ENCODE data around the gene CLASRP. TPM values are rescaled to one million over a fixed set of nuclear protein-coding genes. Genes with fewer than 3 reads are reported as not detected.

The CLASRP gene
- polyA plus RNA-seq, 6 donors from 2014 or later = 6.5 to 30.2 (median 9.7) TPM

DNA sequence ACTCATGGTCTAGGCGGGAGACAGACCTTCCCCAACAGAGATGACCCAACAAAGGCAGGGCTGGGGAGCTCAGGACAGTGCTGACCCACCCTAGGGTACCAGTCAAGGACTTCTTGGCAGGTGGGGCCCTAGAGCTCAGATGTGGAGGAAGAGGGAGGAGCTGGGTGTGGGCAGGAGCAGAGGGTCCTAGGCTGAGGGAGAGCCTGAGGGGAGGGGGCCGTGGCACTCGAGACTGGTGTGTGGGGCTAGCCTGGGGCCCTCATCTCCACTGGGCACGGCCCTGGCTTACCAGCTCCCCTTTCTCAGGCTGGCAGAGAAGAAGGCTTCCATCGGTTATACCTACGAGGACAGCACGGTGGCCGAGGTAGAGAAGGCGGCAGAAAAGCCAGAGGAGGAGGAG is 18.6 kb downstream of the CLASRP start:
- peak overlapping the region in 4 of 6 donors; percentile 65 to 86 (median 76) for H3K27ac Mint-ChIP-seq
- H3K9me3 Mint-ChIP-seq = no peaks in the 10 kb centered on the region
- H3K27me3 Mint-ChIP-seq = no peaks in the 10 kb centered on the region
- ATAC-seq (ENCODE audit: low read depth in 2 of 2) (no peak), DNase-seq (no peak)
- H3K36me3 Mint-ChIP-seq = peaks cover 10 to 54% of the 10 kb centered on the region in 2 donors
- no peak overlapping the region for H3K4me3 Mint-ChIP-seq
- peaks cover 44 to 57% (median 47%) of the 10 kb centered on the region in 3 donors for H3K4me1 Mint-ChIP-seq

DNA sequence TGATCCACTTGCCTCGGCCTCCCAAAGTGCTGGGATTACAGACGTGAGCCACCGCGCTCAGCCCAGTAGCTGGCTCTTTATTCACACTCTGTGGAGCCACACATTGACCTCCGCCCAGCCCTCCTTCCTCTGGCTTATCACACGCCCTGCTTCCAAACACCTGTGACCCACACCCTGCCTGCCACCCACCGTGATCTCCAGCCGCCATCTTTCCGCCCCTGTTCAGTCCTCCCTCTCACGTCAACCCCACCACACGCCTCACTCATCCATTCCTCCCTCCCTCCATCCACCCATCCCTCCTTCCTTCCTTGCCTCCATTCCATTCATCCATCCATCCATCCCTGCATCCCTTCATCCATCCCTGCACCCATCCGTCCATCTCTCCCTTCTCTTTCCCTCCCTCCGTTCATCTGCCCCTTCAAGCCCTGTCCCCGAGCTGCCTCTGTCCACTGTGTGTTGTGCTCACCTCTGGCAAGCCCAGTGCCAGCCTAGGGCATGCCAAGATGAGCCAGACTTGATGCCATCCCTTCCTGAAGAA is 19.8 kb downstream of the CLASRP start:
- Mint-ChIP-seq H3K9me3 (no peaks in the 10 kb centered on the region), H3K27ac (peak overlapping the region in 2 of 6 donors; percentile 65 to 77), H3K4me3 (peak overlapping the region in 1 of 8 donors; percentile 55), H3K4me1 (peaks cover 36 to 49% (median 38%) of the 10 kb centered on the region in 3 donors), H3K36me3 (peaks cover 10 to 54% of the 10 kb centered on the region in 2 donors), H3K27me3 (no peaks in the 10 kb centered on the region)
- DNase-seq = no peak
- ATAC-seq (ENCODE audit: low read depth in 2 of 2) = no peak

DNA sequence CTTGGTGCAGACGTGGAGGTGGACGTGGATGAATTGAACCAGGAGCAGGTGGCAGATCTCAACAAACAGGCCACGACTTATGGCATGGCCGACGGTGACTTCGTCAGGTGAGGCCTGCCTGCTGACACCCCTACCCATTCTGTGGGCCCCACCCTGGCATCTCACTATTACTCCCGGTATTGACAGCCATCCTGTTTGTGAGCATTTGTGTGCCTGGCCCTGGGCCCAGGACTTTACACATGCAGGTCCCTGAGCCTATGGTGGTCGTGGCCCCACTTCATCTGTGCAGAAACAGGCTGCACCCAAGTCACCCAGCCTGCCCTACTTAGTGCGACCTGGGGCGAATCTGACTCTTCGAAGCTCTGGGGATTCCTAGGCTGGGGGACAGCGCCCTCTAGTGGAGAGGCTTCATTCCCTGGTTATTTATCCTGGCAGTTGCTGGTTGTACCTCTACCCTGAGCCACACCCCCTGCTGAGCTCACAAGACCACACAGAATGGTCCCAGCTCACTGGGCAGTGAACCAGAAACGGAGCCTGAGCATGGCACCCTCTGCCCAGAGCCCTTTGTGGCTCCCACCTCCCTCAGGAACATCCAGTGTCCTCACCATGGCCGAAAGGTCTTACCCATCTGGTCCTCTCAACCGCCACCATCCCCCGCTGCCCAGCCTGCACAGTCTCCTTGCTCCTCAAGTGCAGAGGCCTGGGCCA is 20.6 kb downstream of the CLASRP start:
- ATAC-seq (ENCODE audit: low read depth in 2 of 2) (peak; percentile 93 to 97), DNase-seq (peak; percentile 77)
- Mint-ChIP-seq H3K9me3 (no peaks in the 10 kb centered on the region), H3K4me3 (peak overlapping the region in 3 of 8 donors; percentile 33 to 53 (median 34)), H3K4me1 (peaks cover 33 to 48% (median 37%) of the 10 kb centered on the region in 3 donors), H3K27me3 (no peaks in the 10 kb centered on the region), H3K36me3 (peaks cover 10 to 52% of the 10 kb centered on the region in 2 donors), H3K27ac (peak overlapping the region; percentile 57 to 93 (median 85))

DNA sequence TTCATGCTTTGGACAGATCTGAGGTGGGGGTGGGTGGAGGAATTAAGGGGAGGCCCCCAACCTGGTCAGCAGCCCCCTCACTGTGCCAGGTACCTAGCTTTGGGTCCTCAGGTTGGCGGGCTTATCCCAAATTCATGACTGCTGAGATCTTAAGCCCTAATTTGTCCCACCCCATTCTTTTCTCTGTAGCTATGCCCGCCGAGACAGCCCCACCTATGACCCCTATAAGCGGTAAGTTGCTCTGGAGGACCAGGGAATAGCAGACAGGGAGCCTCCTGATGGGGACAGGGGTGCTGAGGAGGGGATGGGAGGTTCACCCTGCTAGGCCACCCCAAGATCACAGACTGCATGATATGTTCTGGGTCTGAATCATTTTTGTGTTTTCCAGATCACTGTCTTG is 23.1 kb downstream of the CLASRP start:
- H3K36me3 Mint-ChIP-seq = peaks cover 10 to 33% of the 10 kb centered on the region in 2 donors
- DNase-seq = no peak
- no peaks in the 10 kb centered on the region for H3K9me3 Mint-ChIP-seq
- peaks cover 22 to 32% (median 31%) of the 10 kb centered on the region in 3 donors for H3K4me1 Mint-ChIP-seq
- H3K27me3 Mint-ChIP-seq = no peaks in the 10 kb centered on the region
- ATAC-seq (ENCODE audit: low read depth in 2 of 2) = no peak
- H3K27ac Mint-ChIP-seq = no peak overlapping the region
- H3K4me3 Mint-ChIP-seq = no peak overlapping the region

DNA sequence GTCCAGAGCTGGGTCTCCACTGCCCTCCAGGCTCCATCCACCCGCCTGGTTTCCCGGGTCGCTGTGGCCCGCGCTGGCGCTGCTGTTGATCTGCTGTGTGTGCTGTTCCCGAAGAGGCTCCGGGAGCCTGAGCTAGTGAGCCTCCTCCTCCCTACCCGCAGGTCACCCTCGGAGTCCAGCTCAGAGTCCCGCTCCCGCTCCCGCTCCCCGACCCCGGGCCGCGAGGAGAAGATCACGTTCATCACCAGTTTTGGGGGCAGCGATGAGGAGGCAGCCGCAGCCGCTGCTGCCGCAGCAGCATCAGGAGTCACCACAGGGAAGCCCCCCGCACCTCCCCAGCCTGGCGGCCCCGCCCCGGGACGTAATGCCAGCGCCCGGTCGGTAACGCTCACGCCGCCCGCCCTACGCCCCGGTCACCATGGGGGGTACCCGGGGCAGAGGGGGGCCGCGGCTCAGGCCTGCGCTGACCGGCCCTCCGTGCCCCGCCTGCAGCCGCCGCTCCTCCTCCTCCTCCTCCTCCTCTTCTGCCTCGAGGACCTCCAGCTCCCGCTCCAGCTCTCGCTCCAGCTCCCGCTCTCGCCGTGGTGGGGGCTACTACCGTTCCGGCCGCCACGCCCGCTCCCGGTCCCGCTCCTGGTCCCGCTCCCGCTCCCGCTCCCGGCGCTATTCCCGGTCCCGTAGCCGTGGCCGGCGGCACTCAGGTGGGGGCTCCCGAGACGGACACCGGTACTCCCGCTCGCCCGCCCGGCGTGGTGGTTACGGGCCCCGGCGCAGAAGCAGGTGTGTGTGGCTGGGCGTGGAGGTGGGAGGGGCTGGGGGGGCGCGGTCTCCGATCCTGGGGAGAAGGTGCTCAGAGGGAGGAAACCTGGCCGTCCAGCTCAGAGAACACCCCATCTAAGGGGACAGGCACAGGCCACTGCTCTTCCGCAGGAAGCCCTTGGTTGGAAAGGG is 25.3 kb downstream of the CLASRP start:
- ATAC-seq (ENCODE audit: low read depth in 2 of 2) (no peak), DNase-seq (no peak)
- Mint-ChIP-seq H3K36me3 (peaks cover 10 to 12% of the 10 kb centered on the region in 2 donors), H3K27ac (peak overlapping the region in 3 of 6 donors; percentile 32 to 56 (median 53)), H3K4me1 (peaks cover 9 to 14% (median 12%) of the 10 kb centered on the region in 3 donors), H3K4me3 (no peak overlapping the region), H3K27me3 (no peaks in the 10 kb centered on the region), H3K9me3 (no peaks in the 10 kb centered on the region)

DNA sequence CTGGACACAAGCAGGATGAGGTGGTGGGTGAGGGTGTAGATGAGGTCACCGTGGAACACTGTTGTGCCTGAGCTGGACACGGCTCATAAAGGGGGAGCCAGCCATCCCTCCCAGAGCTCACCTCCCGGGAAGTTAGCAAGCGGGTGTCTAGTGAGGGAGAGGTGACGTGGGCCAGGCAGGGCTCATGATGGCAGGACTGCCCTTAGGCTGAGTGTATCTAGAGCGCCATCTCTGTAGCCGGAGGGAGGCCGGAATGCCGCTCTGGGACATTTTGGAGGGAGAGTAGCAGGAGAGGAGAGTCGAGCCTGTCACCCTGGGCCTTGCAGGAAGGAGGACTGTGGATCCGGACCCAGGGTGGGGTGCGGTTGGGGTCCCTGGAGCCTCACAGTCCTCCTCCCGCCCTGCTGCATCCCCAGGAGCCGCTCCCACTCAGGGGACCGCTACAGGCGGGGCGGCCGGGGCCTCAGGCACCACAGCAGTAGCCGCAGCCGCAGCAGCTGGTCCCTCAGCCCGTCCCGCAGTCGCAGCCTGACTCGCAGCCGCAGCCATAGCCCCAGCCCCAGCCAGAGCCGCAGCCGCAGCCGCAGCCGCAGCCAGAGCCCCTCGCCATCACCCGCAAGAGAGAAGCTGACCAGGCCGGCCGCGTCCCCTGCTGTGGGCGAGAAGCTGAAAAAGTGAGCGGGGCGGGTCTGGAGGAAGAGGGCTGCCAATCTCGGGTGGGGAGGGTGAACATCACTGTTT is 28.2 kb downstream of the CLASRP start:
- no peak for ATAC-seq (ENCODE audit: low read depth in 2 of 2)
- Mint-ChIP-seq H3K4me1 (peaks cover 8 to 12% (median 8%) of the 10 kb centered on the region in 3 donors), H3K4me3 (no peak overlapping the region), H3K36me3 (no peaks in the 10 kb centered on the region), H3K9me3 (no peaks in the 10 kb centered on the region), H3K27me3 (no peaks in the 10 kb centered on the region), H3K27ac (peak overlapping the region in 2 of 6 donors; percentile 49 to 65)
- DNase-seq = no peak

DNA sequence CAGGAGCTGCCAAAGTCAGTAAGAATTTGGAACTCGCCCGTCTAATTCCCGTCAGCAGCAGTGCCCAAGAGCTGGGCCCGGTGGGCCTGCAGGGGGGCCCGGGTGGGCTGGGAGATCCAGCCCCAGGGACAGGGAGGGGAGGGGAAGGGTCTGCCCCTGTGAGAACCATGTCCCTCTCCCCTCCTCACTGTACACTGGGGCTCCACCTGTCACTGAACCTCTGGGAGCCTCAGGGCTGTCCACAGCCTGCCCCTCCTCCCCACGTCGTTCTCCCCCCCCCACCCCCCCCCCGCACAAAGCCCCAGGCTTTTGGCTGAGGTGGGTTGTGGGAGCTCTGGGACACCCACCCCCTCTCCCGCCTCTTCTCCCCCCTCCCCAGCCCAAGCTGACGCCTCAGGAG is 29.2 kb downstream of the CLASRP start:
- H3K27ac Mint-ChIP-seq = no peak overlapping the region
- H3K4me1 Mint-ChIP-seq = peaks cover 10 to 15% (median 12%) of the 10 kb centered on the region in 3 donors
- no peak for DNase-seq
- H3K9me3 Mint-ChIP-seq = no peaks in the 10 kb centered on the region
- ATAC-seq (ENCODE audit: low read depth in 2 of 2) = no peak
- H3K4me3 Mint-ChIP-seq = no peak overlapping the region
- no peaks in the 10 kb centered on the region for H3K36me3 Mint-ChIP-seq
- H3K27me3 Mint-ChIP-seq = no peaks in the 10 kb centered on the region

DNA sequence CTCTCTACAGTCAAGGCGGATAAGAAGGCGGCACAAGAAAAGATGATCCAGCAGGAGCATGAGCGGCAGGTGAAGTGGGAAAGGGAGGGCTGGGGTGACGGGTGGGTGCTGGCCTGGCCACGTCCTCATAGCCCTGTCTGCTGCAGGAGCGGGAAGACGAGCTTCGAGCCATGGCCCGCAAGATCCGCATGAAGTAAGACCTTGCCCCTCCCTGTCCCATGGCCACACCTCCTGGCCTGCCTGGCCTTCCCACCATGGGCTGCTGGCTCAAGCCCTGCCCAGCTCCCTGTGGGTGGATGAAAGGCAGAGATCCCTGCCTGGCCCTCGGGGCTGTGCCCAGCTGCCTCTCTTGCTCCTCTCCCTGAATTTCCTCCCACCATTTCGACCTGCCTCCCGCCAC is 30.2 kb downstream of the CLASRP start:
- Mint-ChIP-seq H3K9me3 (no peaks in the 10 kb centered on the region), H3K4me3 (no peak overlapping the region), H3K4me1 (peaks cover 11 to 16% (median 12%) of the 10 kb centered on the region in 3 donors), H3K27me3 (no peaks in the 10 kb centered on the region), H3K36me3 (no peaks in the 10 kb centered on the region), H3K27ac (peak overlapping the region in 4 of 6 donors; percentile 81 to 93 (median 83))
- ATAC-seq (ENCODE audit: low read depth in 2 of 2) = no peak
- DNase-seq = no peak

DNA sequence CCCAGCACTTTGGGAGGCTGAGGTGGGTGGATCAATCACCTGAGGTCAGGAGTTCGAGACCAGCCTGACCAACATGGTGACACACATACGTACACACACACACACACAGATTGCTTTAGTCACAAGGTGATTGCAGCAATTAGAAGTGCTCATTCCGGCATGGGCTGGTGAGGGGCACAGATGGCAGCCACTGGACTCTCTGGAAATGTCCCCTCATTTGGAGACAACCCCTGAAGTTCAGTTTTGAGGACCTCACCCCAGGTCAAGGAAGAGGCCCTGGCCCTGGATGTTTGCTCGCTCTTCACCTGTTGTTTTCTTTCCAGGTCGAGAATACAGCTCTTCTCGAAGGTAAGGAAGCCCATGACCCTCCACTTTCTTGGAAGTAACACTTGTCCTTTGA is 31.4 kb downstream of the CLASRP start:
- Mint-ChIP-seq H3K27ac (peak overlapping the region in 2 of 6 donors; percentile 74 to 82), H3K36me3 (no peaks in the 10 kb centered on the region), H3K9me3 (no peaks in the 10 kb centered on the region), H3K27me3 (no peaks in the 10 kb centered on the region), H3K4me3 (peak overlapping the region in 1 of 8 donors; percentile 57), H3K4me1 (peaks cover 18 to 26% (median 19%) of the 10 kb centered on the region in 3 donors)
- ATAC-seq (ENCODE audit: low read depth in 2 of 2) (no peak), DNase-seq (no peak)

DNA sequence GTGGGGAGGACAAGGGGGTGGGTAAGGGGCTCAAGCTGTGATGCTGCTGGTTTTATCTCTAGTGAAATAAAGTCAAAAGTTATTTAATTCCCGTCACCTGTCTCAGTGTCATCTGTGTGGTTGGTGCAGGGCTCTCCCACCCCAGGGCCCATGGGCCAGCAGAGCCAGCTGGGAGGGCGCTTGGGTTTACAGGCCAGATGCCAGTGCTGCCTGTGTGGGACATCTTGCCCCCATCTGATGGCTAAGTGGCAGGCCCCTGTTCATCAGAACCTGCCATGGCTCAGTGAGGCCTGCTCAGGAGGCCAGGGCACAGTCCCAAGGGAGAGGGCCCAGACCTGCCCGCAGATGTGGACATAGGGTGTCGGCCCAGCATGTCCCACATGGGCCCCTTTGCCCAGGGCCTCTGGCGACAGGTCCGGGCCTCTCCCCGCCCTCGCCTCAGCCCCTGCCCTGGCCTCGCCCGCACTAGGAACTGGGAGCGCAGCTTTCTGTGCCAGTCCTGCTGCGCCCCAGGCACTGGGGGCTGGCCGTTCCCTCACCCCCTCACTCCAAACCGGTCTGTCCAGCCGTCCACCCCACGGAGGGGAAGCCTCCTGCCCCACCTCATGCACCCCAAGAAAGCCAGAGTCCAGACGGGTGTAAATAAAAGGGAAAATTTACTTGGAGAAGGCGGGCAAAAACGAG is 32.2 kb downstream of the CLASRP start:
- ATAC-seq (ENCODE audit: low read depth in 2 of 2) = no peak
- Mint-ChIP-seq H3K27ac (peak overlapping the region in 1 of 6 donors; percentile 78), H3K9me3 (no peaks in the 10 kb centered on the region), H3K4me3 (peak overlapping the region in 1 of 8 donors; percentile 57), H3K36me3 (no peaks in the 10 kb centered on the region), H3K4me1 (peaks cover 19 to 26% (median 23%) of the 10 kb centered on the region in 3 donors), H3K27me3 (no peaks in the 10 kb centered on the region)
- no peak for DNase-seq

DNA sequence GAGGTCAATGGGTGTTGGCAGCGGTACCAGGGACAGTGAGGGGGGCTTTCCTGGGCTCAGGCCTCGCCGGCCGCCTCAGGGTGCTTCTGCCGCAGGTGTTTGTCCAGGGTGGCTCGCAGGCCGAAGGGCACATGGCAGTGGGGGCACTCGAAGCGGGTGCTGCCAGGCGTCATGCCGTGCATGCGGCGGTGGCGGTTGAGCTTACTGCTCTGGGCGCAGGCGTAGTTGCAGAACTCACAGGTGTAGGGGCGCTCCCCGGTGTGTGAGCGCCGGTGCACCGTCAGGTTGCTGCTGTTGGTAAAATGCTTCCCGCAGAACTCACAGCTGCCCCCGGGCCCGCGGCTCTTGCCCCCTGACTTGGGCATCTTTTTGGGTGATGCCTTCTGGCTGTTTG is 32.7 kb downstream of the CLASRP start:
- Mint-ChIP-seq H3K9me3 (no peaks in the 10 kb centered on the region), H3K36me3 (no peaks in the 10 kb centered on the region), H3K27ac (no peak overlapping the region), H3K4me3 (no peak overlapping the region), H3K27me3 (no peaks in the 10 kb centered on the region), H3K4me1 (peaks cover 20 to 28% (median 25%) of the 10 kb centered on the region in 3 donors)
- DNase-seq (no peak), ATAC-seq (ENCODE audit: low read depth in 2 of 2) (no peak)

DNA sequence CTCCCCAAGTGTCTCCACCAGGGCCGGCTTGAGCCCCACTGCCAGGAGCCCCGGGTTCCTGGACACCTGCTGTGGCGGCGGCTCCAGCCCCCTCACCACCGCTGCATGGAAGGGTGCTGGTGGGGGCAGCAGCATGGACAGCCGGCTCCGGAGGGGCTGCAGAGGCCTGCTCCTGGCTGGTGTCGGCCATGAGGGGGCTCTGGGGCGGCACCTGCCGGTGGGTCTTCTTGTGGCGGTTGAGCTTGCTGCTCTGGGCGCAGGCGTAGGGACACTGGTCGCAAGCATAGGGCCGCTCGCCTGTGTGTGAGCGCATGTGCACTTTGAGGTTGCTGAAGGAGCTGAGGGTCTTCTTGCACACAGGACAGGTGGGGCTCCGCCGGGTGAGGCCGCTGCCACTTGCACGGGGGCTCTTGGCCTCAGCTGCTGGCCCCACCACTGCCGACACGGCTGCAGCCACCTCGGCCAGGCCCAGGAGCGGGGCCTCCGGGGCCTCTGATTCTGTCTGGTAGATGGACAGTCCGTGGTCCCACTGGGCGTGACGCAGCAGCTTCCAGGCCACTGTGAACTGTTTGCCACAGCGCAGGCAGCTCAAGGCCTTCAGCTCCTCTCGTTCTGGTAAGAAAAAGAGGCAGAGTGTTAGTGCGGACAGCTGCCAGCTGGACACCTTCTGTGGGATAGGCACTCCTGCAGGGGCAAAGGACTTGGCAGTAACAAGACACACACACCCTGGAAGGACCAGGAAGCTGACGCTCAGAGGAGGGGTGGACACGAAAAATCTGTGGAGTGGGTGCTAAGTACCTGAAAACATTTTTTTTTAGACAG is 33.3 kb downstream of the CLASRP start:
- peaks cover 23 to 35% (median 31%) of the 10 kb centered on the region in 3 donors for H3K4me1 Mint-ChIP-seq
- H3K36me3 Mint-ChIP-seq = no peaks in the 10 kb centered on the region
- ATAC-seq (ENCODE audit: low read depth in 2 of 2) (no peak), DNase-seq (no peak)
- H3K4me3 Mint-ChIP-seq = peak overlapping the region in 2 of 8 donors; percentile 40 to 61
- H3K27me3 Mint-ChIP-seq = no peaks in the 10 kb centered on the region
- no peak overlapping the region for H3K27ac Mint-ChIP-seq
- no peaks in the 10 kb centered on the region for H3K9me3 Mint-ChIP-seq

Measured in naive B cell (primary cell).